SK-N-SH treated with all-trans-retinoic acid at 6 μM for 48 hours (cell line): Measurements from ENCODE around the gene ADK.

Experiments
- ATAC-seq: fragments of 200-7000 bp; cut with Tn5 transposase; 3 replicates; pipeline ENCODE4 v1.9.1; 2020; ENCODE audit warnings: mild to moderate bottlenecking, moderate library complexity
- CSDC2 ChIP-seq: fragments of 250-450 bp; sonication (Bioruptor Pico); IDR thresholded peaks from 2 replicates; pipeline ENCODE4 v1.5.0; 2020; ENCODE audit warnings: mild to moderate bottlenecking, moderate library complexity
- CSRNP3 ChIP-seq: fragments of 250-450 bp; sonication (Bioruptor Pico); IDR thresholded peaks from 2 replicates; pipeline ENCODE4 v1.5.1; 2021; ENCODE audit warnings: mild to moderate bottlenecking, moderate library complexity
- ESRRG ChIP-seq: fragments of 250-450 bp; sonication (Bioruptor Pico); IDR thresholded peaks from 2 replicates; pipeline ENCODE4 v1.6.1; 2021; ENCODE audit warnings: mild to moderate bottlenecking
- GLIS3 ChIP-seq: fragments of 250-450 bp; sonication (Bioruptor Pico); IDR thresholded peaks from 2 replicates; pipeline ENCODE4 v1.5.0; 2020; ENCODE audit warnings: mild to moderate bottlenecking, moderate library complexity
- OSR1 ChIP-seq: fragments of 250-450 bp; sonication (Bioruptor Pico); IDR thresholded peaks from 2 replicates; pipeline ENCODE4 v1.8.0; 2022; ENCODE audit warnings: moderate library complexity, mild to moderate bottlenecking, inconsistent platforms
- PATZ1 ChIP-seq: fragments of 250-450 bp; sonication (Bioruptor Pico); IDR thresholded peaks from 2 replicates; pipeline ENCODE4 v1.8.0; 2020; ENCODE audit warnings: mild to moderate bottlenecking, moderate library complexity, borderline replicate concordance
- POU6F1 ChIP-seq: fragments of 250-450 bp; sonication (Bioruptor Pico); IDR thresholded peaks from 2 replicates; pipeline ENCODE4 v1.8.0; 2021; ENCODE audit warnings: low read depth, mild to moderate bottlenecking, moderate library complexity, borderline replicate concordance
- PPARA ChIP-seq: fragments of 250-450 bp; sonication (Bioruptor Pico); IDR thresholded peaks from 2 replicates; pipeline ENCODE4 v1.5.0; 2020; ENCODE audit warnings: mild to moderate bottlenecking, borderline replicate concordance
- RARB ChIP-seq: fragments of 250-450 bp; sonication (Bioruptor Pico); IDR thresholded peaks from 2 replicates; pipeline ENCODE4 v1.8.0; 2021; ENCODE audit warnings: mild to moderate bottlenecking, moderate library complexity
- TCF4 ChIP-seq: fragments of 250-450 bp; sonication (Bioruptor Pico); IDR thresholded peaks from 2 replicates; pipeline ENCODE4 v1.8.0; 2021; ENCODE audit warnings: mild to moderate bottlenecking, moderate library complexity, borderline replicate concordance
- TOX ChIP-seq: fragments of 250-450 bp; sonication (Bioruptor Pico); IDR thresholded peaks from 2 replicates; pipeline ENCODE4 v1.8.0; 2021; ENCODE audit warnings: mild to moderate bottlenecking, moderate library complexity, borderline replicate concordance
- TSHZ2 ChIP-seq: fragments of 250-450 bp; sonication (Bioruptor Pico); IDR thresholded peaks from 2 replicates; pipeline ENCODE4 v1.5.0; 2020; ENCODE audit warnings: mild to moderate bottlenecking, moderate library complexity
- ZC3H10 ChIP-seq: fragments of 250-450 bp; sonication (Bioruptor Pico); IDR thresholded peaks from 2 replicates; pipeline ENCODE4 v1.5.1; 2021; ENCODE audit warnings: mild to moderate bottlenecking, moderate library complexity
- ZFP3 ChIP-seq: fragments of 250-450 bp; sonication (Bioruptor Pico); IDR thresholded peaks from 2 replicates; pipeline ENCODE4 v1.5.0; 2020; ENCODE audit warnings: mild to moderate bottlenecking, moderate library complexity
- ZFP30 ChIP-seq: fragments of 450-650 bp; formaldehyde crosslinking; IDR thresholded peaks from 2 replicates; pipeline ENCODE4 v1.5.0; 2022; ENCODE audit warnings: mild to moderate bottlenecking, moderate library complexity
- ZNF565 ChIP-seq: fragments of 450-650 bp; formaldehyde crosslinking; conservative IDR thresholded peaks from 2 replicates; pipeline ENCODE4 v1.5.0; 2020; ENCODE audit warnings: low read depth, mild to moderate bottlenecking, moderate library complexity
- ZNF70 ChIP-seq: fragments of 450-650 bp; formaldehyde crosslinking; IDR thresholded peaks from 2 replicates; pipeline ENCODE4 v1.5.0; 2020; ENCODE audit warnings: mild to moderate bottlenecking, moderate library complexity
- ZNF8 ChIP-seq: fragments of 450-650 bp; formaldehyde crosslinking; IDR thresholded peaks from 2 replicates; pipeline ENCODE4 v1.5.0; 2020; ENCODE audit warnings: mild to moderate bottlenecking, moderate library complexity

The ADK gene

GRCh38 chr10:74342991-74343390, 192.0 kb downstream of the ADK start:
- no peak for ATAC-seq
- no peak for TF ChIP-seq OSR1

GRCh38 chr10:74343804-74344203, 192.8 kb downstream of the ADK start:
- TF ChIP-seq ZNF70 (no peak), CSDC2 (CRISPR knock-in tag) (no peak), GLIS3 (CRISPR knock-in tag) (no peak), RARB (no peak), PATZ1 (CRISPR knock-in tag) (no peak), TCF4 (no peak), PPARA (CRISPR knock-in tag) (no peak), ZNF8 (CRISPR knock-in tag) (no peak), ZFP30 (CRISPR knock-in tag) (no peak), ESRRG (CRISPR knock-in tag) (no peak), OSR1 (no peak), ZC3H10 (CRISPR knock-in tag) (no peak), TOX (CRISPR knock-in tag) (no peak)
- no peak for ATAC-seq

GRCh38 chr10:74344306-74344705, 193.3 kb downstream of the ADK start:
- no peak for ATAC-seq

More at GRCh38 chr10:74344306-74344705, 193.3 kb downstream of the ADK start:
- TF ChIP-seq ZC3H10 (CRISPR knock-in tag) (no peak), PPARA (CRISPR knock-in tag) (no peak), ZNF565 (CRISPR knock-in tag) (no peak), CSRNP3 (CRISPR knock-in tag) (no peak), POU6F1 (no peak), ZFP3 (CRISPR knock-in tag) (no peak), RARB (no peak), TSHZ2 (no peak), ZNF8 (CRISPR knock-in tag) (no peak)
- TF ChIP-seq, all 23 proteins: peak for 0
